ENCODE data around the gene SRF. TPM values are rescaled to one million over a fixed set of nuclear protein-coding genes. Genes with fewer than 3 reads are reported as not detected.

Gene SRF
- total RNA-seq, 4 donors from 2014 or later, result 18.2 to 109 (median 36.9) TPM

GRCh38 chr6:43207286-43207685, 36.2 kb downstream of the SRF start:
- Histone ChIP-seq H3K4me1 (no peaks in the 10 kb centered on the region), H3K9me3 (no peaks in the 10 kb centered on the region), H3K36me3 (no peaks in the 10 kb centered on the region), H3K27ac (no peak overlapping the region), H3K27me3 (no peaks in the 10 kb centered on the region), H3K4me3 (no peak overlapping the region)
- no peak for DNase-seq
- no peak for TF ChIP-seq POLR2A (IDR thresholded peaks at IDR 0.05)
- no peak for TF ChIP-seq CTCF (IDR thresholded peaks at IDR 0.05)
- intact Hi-C loops (cut with DNase I; ENCODE audit: low total_unique reads), result no loop called here

- TF ChIP-seq CTCF (IDR thresholded peaks at IDR 0.05) (no peak), POLR2A (IDR thresholded peaks at IDR 0.05) (no peak)
- H3K36me3 ChIP-seq, result no peaks in the 10 kb centered on the region
These were observed 40.9 kb downstream of the SRF start for GRCh38 chr6:43211955-43212354.

GRCh38 chr6:43213431-43213830, 42.4 kb downstream of the SRF start:
- intact Hi-C loops (cut with DNase I; ENCODE audit: low total_unique reads), result no loop called here
- DNase-seq, result no peak
- Histone ChIP-seq H3K4me3 (no peak overlapping the region), H3K27me3 (no peaks in the 10 kb centered on the region), H3K27ac (no peak overlapping the region), H3K36me3 (no peaks in the 10 kb centered on the region), H3K9me3 (no peaks in the 10 kb centered on the region), H3K4me1 (no peaks in the 10 kb centered on the region)
- TF ChIP-seq POLR2A (IDR thresholded peaks at IDR 0.05), result no peak
- TF ChIP-seq CTCF (IDR thresholded peaks at IDR 0.05), result no peak

More at GRCh38 chr6:43211955-43212354, 40.9 kb downstream of the SRF start:
- intact Hi-C loops (cut with DNase I; ENCODE audit: low total_unique reads), result no loop called here
- no peaks in the 10 kb centered on the region for H3K4me1 ChIP-seq
- no peak overlapping the region for H3K4me3 ChIP-seq
- H3K27me3 ChIP-seq, result no peaks in the 10 kb centered on the region
- DNase-seq, result no peak
- H3K9me3 ChIP-seq, result no peaks in the 10 kb centered on the region
- H3K27ac ChIP-seq, result no peak overlapping the region

- no peak overlapping the region for H3K4me3 ChIP-seq
- TF ChIP-seq CTCF (IDR thresholded peaks at IDR 0.05) (no peak), POLR2A (IDR thresholded peaks at IDR 0.05) (no peak)
- no peaks in the 10 kb centered on the region for H3K9me3 ChIP-seq
- H3K27me3 ChIP-seq, result no peaks in the 10 kb centered on the region
- no peak overlapping the region for H3K27ac ChIP-seq
- intact Hi-C loops (cut with DNase I; ENCODE audit: low total_unique reads), result no loop called here
- DNase-seq, result no peak
- H3K4me1 ChIP-seq, result no peaks in the 10 kb centered on the region
- no peaks in the 10 kb centered on the region for H3K36me3 ChIP-seq
These were observed 44.0 kb downstream of the SRF start for GRCh38 chr6:43215066-43215465.

- no peaks in the 10 kb centered on the region for H3K27me3 ChIP-seq
- H3K27ac ChIP-seq, result no peak overlapping the region
- TF ChIP-seq POLR2A (IDR thresholded peaks at IDR 0.05) (no peak), CTCF (IDR thresholded peaks at IDR 0.05) (no peak)
- H3K4me3 ChIP-seq, result no peak overlapping the region
- no peaks in the 10 kb centered on the region for H3K36me3 ChIP-seq
- intact Hi-C loops (cut with DNase I; ENCODE audit: low total_unique reads), result no loop called here
- no peaks in the 10 kb centered on the region for H3K9me3 ChIP-seq
- no peak for DNase-seq
- H3K4me1 ChIP-seq, result no peaks in the 10 kb centered on the region
These were observed 45.1 kb downstream of the SRF start for GRCh38 chr6:43216200-43216599.

Measured in uterus (tissue), 4 donors.